ENCODE results near the gene PIK3R2.

DNA sequence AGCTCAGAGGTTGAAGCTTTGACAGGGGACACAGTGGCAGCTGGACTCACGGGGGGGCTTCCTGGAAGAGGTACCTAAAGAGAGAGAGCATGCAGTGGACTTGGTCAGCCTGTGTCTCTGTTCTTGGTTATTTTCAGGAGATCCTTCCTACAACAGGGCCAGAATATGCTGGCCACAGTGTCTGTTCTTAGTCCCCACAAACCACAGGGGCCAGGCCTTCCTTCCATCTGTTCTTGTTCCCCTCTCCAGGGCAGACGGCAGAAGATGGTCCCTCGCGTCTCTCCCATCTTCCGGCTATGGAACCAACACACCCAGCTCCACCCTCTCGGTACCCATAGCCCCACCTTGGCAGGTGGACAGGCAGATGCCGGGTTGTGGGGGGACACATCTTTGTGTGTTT is 30.5 kb upstream of the PIK3R2 start:
- no peak for TF ChIP-seq POLR2AphosphoS5 (IDR thresholded peaks at IDR 0.05; ENCODE audit: insufficient read depth in 1 of 2, low read depth in 1 of 2)
- TF ChIP-seq, protein P1, sequence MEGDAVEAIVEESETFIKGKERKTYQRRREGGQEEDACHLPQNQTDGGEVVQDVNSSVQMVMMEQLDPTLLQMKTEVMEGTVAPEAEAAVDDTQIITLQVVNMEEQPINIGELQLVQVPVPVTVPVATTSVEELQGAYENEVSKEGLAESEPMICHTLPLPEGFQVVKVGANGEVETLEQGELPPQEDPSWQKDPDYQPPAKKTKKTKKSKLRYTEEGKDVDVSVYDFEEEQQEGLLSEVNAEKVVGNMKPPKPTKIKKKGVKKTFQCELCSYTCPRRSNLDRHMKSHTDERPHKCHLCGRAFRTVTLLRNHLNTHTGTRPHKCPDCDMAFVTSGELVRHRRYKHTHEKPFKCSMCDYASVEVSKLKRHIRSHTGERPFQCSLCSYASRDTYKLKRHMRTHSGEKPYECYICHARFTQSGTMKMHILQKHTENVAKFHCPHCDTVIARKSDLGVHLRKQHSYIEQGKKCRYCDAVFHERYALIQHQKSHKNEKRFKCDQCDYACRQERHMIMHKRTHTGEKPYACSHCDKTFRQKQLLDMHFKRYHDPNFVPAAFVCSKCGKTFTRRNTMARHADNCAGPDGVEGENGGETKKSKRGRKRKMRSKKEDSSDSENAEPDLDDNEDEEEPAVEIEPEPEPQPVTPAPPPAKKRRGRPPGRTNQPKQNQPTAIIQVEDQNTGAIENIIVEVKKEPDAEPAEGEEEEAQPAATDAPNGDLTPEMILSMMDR (IDR thresholded peaks at IDR 0.05): no peak
